HEK293T (cell line): ENCODE measurements around the gene APOO.

Experiments
- BHLHE40 ChIP-seq: fragments of 450-650 bp; IDR thresholded peaks from 2 replicates; pipeline ENCODE4 v1.6.1; 2016; ENCODE audit warnings: mild to moderate bottlenecking, moderate library complexity, borderline replicate concordance
- FOXK2 ChIP-seq: fragments of 450-650 bp; IDR thresholded peaks from 2 replicates; pipeline ENCODE4 v1.6.1; 2016; ENCODE audit warnings: mild to moderate bottlenecking
- L3MBTL2 ChIP-seq: fragments of 450-650 bp; conservative IDR thresholded peaks from 2 replicates; pipeline ENCODE4 v1.6.1; 2016; ENCODE audit warnings: mild to moderate bottlenecking

DNA sequence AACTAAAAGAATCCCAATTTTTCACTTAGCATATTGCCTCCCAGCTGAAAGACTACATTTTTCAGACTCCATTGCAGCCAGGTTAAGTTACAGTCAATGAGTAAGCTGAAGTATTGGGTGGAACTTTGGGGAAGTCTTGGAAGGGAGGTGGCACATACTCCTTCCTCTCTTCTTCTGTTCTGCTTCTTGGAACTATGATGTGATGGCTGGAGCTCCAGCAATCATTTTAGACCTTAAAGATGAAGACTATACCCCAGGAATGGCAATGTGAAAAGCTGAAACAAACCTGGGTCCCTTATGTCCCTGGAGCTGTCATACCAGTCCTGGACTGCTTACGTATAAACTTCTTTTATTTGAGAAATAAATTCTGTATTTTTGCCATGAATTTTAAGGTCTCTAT lies 93.9 kb downstream of the APOO start:
- TF ChIP-seq FOXK2, result no peak
- TF ChIP-seq BHLHE40, result no peak
- TF ChIP-seq L3MBTL2, result no peak
